ENCODE data around the gene PICALM.

DNA sequence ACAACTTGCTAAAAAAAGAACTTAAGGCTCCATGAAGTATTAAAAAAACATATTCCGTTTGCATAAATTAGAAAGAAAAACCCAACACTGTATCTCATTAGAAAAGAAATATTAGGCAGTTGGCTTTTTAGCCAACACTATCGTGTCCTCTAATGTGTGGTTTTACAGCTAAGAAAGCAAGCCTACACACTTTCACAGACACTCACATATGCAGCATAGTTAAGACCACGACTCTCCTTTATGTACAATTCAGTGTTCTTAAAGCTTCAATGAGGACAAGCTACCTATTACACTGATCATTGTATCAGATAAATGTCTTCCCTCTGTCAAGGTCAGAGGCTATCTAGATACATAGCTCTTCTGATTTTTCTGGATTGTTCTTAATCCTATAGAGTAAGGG, 80.1 kb downstream of the PICALM start:
- no peak for TF ChIP-seq EZH2phosphoT487 (IDR thresholded peaks at IDR 0.05)
- TF ChIP-seq, protein P1, sequence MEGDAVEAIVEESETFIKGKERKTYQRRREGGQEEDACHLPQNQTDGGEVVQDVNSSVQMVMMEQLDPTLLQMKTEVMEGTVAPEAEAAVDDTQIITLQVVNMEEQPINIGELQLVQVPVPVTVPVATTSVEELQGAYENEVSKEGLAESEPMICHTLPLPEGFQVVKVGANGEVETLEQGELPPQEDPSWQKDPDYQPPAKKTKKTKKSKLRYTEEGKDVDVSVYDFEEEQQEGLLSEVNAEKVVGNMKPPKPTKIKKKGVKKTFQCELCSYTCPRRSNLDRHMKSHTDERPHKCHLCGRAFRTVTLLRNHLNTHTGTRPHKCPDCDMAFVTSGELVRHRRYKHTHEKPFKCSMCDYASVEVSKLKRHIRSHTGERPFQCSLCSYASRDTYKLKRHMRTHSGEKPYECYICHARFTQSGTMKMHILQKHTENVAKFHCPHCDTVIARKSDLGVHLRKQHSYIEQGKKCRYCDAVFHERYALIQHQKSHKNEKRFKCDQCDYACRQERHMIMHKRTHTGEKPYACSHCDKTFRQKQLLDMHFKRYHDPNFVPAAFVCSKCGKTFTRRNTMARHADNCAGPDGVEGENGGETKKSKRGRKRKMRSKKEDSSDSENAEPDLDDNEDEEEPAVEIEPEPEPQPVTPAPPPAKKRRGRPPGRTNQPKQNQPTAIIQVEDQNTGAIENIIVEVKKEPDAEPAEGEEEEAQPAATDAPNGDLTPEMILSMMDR (IDR thresholded peaks at IDR 0.05), result no peak
- no peak for TF ChIP-seq EZH2 (IDR thresholded peaks at IDR 0.05)

Data from neural progenitor cell (in vitro differentiated cells).